HepG2 (cell line): ENCODE data around the gene TMBIM4. TPM values are rescaled to one million over a fixed set of nuclear protein-coding genes. Genes with fewer than 3 reads are reported as not detected.
A peak's percentile ranks its signal among the peaks of the same experiment; 100 is the strongest.

ENCODE experiments used
- ATAC-seq: fragments of 200-7000 bp; cut with Tn5 transposase; 3 replicates; pipeline ENCODE4 v1.9.1; 2020; ENCODE audit warnings: mild to moderate bottlenecking, moderate library complexity
- BruUV-seq: library from RNA; stranded (reverse); fragments of 400-500 nt; replicated peaks from 2 replicates; lab custom pipeline; 2021; lab: Mats Ljungman, UMichigan
- CTCF ChIA-PET: fragments of 300-600 bp; formaldehyde crosslinking; extraction: SDS; loops from one replicate; lab custom pipeline; 2021; ENCODE audit warnings: low total read pairs, inconsistent platforms, low intra/inter-chr PET ratio; lab: Yijun Ruan, JAX
- POLR2A ChIA-PET: fragments of 350-600 bp; sonication (Branson Sonifier 250); formaldehyde crosslinking; loops from one replicate; lab custom pipeline; 2020; ENCODE audit warnings: antibody characterized with exemption, inconsistent platforms; lab: Yijun Ruan, JAX
- DNase-seq: peaks from one replicate; pipeline ENCODE4 v3.0.0-alpha.2; 2015; ENCODE audit warnings: low spot score
- FAIRE-seq: peaks from 3 replicates; lab custom pipeline; 2011; peaks lifted over from hg19 to GRCh38; lab: Jason Lieb, UNC
- H2AFZ ChIP-seq: one replicate; pipeline ENCODE4 v1.6.1; 2011; ENCODE audit warnings: low read length, inconsistent platforms
- H3K27ac ChIP-seq: fragments of 300-600 bp; 3 replicates; pipeline ENCODE4 v1.8.0; 2011; ENCODE audit warnings: mixed run types, mild to moderate bottlenecking, mixed read lengths, low read length, inconsistent platforms; ENCODE audit not compliant: insufficient read depth; ENCODE audit errors: extremely low read length
- H3K27me3 ChIP-seq, 2 experiments: fragments of 200-600 bp in 1 of 2; 2 replicates in 1 of 2; 3 replicates in 1 of 2; pipeline versions ENCODE4 v1.6.0 to v1.8.0; 2011; ENCODE audit warnings: low read length in 2 of 2, mild to moderate bottlenecking in 2 of 2, moderate library complexity in 2 of 2, inconsistent platforms in 1 of 2; ENCODE audit not compliant: insufficient read depth in 2 of 2, control insufficient read depth in 1 of 2
- H3K36me3 ChIP-seq, 2 experiments: fragments of 200-600 bp in 1 of 2; replicated peaks in 1 of 2; 2 replicates in 1 of 2; 3 replicates in 1 of 2; pipeline versions ENCODE4 v1.5.1 to v1.8.0; 2011; ENCODE audit warnings: low read length in 2 of 2, inconsistent platforms in 1 of 2; ENCODE audit not compliant: insufficient read depth in 2 of 2, control insufficient read depth in 1 of 2
- H3K4me1 ChIP-seq: 2 replicates; pipeline ENCODE4 v1.5.1; 2012; ENCODE audit warnings: low read length, inconsistent platforms; ENCODE audit not compliant: insufficient read depth
- H3K4me2 ChIP-seq: 2 replicates; pipeline ENCODE4 v1.6.0; 2011; ENCODE audit warnings: low read depth, low read length, inconsistent platforms
- H3K4me3 ChIP-seq, 3 experiments: fragments of 200-600 bp in 1 of 3; sonication (generic), shearing (Covaris generic) in 1 of 3; replicated peaks in 1 of 3; 2 replicates each; pipeline ENCODE4 v1.5.1; 2011 to 2016; ENCODE audit warnings: low read length in 3 of 3, inconsistent platforms in 2 of 3, low read depth in 2 of 3, mild to moderate bottlenecking in 2 of 3, control low read depth in 1 of 3, mixed read lengths in 1 of 3; ENCODE audit not compliant: insufficient read depth in 1 of 3
- H3K79me2 ChIP-seq: one replicate; pipeline ENCODE4 v1.6.1; 2011; ENCODE audit warnings: low read length, inconsistent platforms; ENCODE audit not compliant: insufficient read depth
- H3K9ac ChIP-seq: 2 replicates; pipeline ENCODE4 v1.6.0; 2011; ENCODE audit warnings: mild to moderate bottlenecking, low read depth, low read length, inconsistent platforms; ENCODE audit not compliant: insufficient read depth
- H3K9me3 ChIP-seq: 2 replicates; pipeline ENCODE4 v1.5.1; 2012; ENCODE audit warnings: mild to moderate bottlenecking, low read length
- H4K20me1 ChIP-seq: 2 replicates; pipeline ENCODE4 v1.6.0; 2011; ENCODE audit warnings: inconsistent platforms, mild to moderate bottlenecking, low read length, moderate library complexity; ENCODE audit not compliant: insufficient read depth
- BCL3 ChIP-seq: sonication (generic); formaldehyde crosslinking; IDR thresholded peaks from 2 replicates; pipeline ENCODE4 v1.5.1; 2020; ENCODE audit warnings: mild to moderate bottlenecking, missing genetic modification reagents, moderate library complexity
- GATAD2A ChIP-seq: IDR thresholded peaks from 2 replicates; pipeline ENCODE4 v1.6.1; 2016
- HDAC1 ChIP-seq: sonication (generic); formaldehyde crosslinking; IDR thresholded peaks from 2 replicates; pipeline ENCODE4 v1.5.1; 2020; ENCODE audit warnings: mild to moderate bottlenecking, missing genetic modification reagents
- KDM4B ChIP-seq: sonication (generic); formaldehyde crosslinking; IDR thresholded peaks from 2 replicates; pipeline ENCODE4 v1.4.0; 2020; ENCODE audit warnings: missing genetic modification reagents
- NR1H2 ChIP-seq: sonication (generic); formaldehyde crosslinking; IDR thresholded peaks from 2 replicates; pipeline ENCODE4 v1.8.1; 2022; ENCODE audit warnings: low read depth, missing genetic modification reagents, borderline replicate concordance
- SNAI1 ChIP-seq: sonication (generic); formaldehyde crosslinking; IDR thresholded peaks from 2 replicates; pipeline ENCODE4 v1.5.0; 2020; ENCODE audit warnings: mild to moderate bottlenecking, missing genetic modification reagents, borderline replicate concordance
- TBX2 ChIP-seq: sonication (generic); formaldehyde crosslinking; IDR thresholded peaks from 2 replicates; pipeline ENCODE4 v1.5.0; 2020; ENCODE audit warnings: missing genetic modification reagents, mild to moderate bottlenecking, borderline replicate concordance
- ZBTB7A ChIP-seq: sonication (generic); formaldehyde crosslinking; IDR thresholded peaks from 2 replicates; pipeline ENCODE4 v1.8.0; 2022; ENCODE audit warnings: mild to moderate bottlenecking, missing genetic modification reagents
- ZNF138 ChIP-seq: sonication (generic); formaldehyde crosslinking; IDR thresholded peaks from 2 replicates; pipeline ENCODE4 v1.5.0; 2020; ENCODE audit warnings: mild to moderate bottlenecking, low read depth, missing genetic modification reagents
- ZNF333 ChIP-seq: sonication (generic); formaldehyde crosslinking; IDR thresholded peaks from 2 replicates; pipeline ENCODE4 v1.4.0; 2020; ENCODE audit warnings: mild to moderate bottlenecking, missing genetic modification reagents, borderline replicate concordance
- ZNF354B ChIP-seq: sonication (generic); formaldehyde crosslinking; IDR thresholded peaks from 2 replicates; pipeline ENCODE4 v1.8.0; 2022; ENCODE audit warnings: mild to moderate bottlenecking, missing genetic modification reagents
- ZNF563 ChIP-seq: sonication (generic); formaldehyde crosslinking; IDR thresholded peaks from 2 replicates; pipeline ENCODE4 v1.8.0; 2022; ENCODE audit warnings: mild to moderate bottlenecking, moderate library complexity, missing genetic modification reagents
- ZNF670 ChIP-seq: sonication (generic); formaldehyde crosslinking; IDR thresholded peaks from 2 replicates; pipeline ENCODE4 v1.8.0; 2022; ENCODE audit warnings: mild to moderate bottlenecking, missing genetic modification reagents, borderline replicate concordance
- ZNF850 ChIP-seq: sonication (generic); formaldehyde crosslinking; conservative IDR thresholded peaks from 2 replicates; pipeline ENCODE4 v1.9.0; 2021; ENCODE audit warnings: mild to moderate bottlenecking, missing genetic modification reagents
- WGBS: methylation state at CpG from one replicate; pipeline ENCODE4 v1.1.6; 2017; ENCODE audit warnings: low lambda C conversion rate; 5-methylcytosine and 5-hydroxymethylcytosine counted together
- in situ Hi-C: cut with HindIII; loops from 2 replicates; pipeline ENCODE4 v1.10.0; 2017; ENCODE audit warnings: low pct_unique_long_range_greater_than_20kb; ENCODE audit not compliant: extremely low pct_ligation_motif_present
- intact Hi-C: fragments of 100-400 bp; cut with micrococcal nuclease; formaldehyde crosslinking; loops from one replicate; pipeline ENCODE4 v1.10.0; 2022; ENCODE audit not compliant: unreplicated experiment
- polyA plus RNA-seq, 8 experiments: library from polyadenylated mRNA; depleted of rRNA in 3 of 8; stranded (reverse) in 7 of 8; unstranded in 1 of 8; fragments of >200 nt; fragmentation: Illumina TruSeq in 4 of 8; extraction: Trizol in 4 of 8; gene quantifications; 2 replicates each; pipeline versions ENCODE4 v1.2.1 to v1.2.3, GENCODE V29; 2011 to 2016; ENCODE audit warnings: low read depth in 4 of 8, missing spikeins in 1 of 8, mixed read lengths in 1 of 8; ENCODE audit not compliant: insufficient read depth in 1 of 8
- total RNA-seq, 5 experiments: library from RNA; depleted of rRNA; stranded (reverse); fragments of >200 nt; fragmentation: Illumina TruSeq; extraction: Trizol; gene quantifications; 2 replicates each; pipeline ENCODE4 v1.2.3, GENCODE V29; 2016; ENCODE audit warnings: low read depth in 1 of 5
- TF ChIP-seq, protein P1 (sequence below): sonication (generic); formaldehyde crosslinking; IDR thresholded peaks from 2 replicates; pipeline ENCODE4 v1.8.1; 2023; ENCODE audit warnings: mild to moderate bottlenecking, missing genetic modification reagents
- TF ChIP-seq, protein P2 (sequence below): IDR thresholded peaks from 2 replicates; pipeline ENCODE4 v1.6.1; 2016; ENCODE audit warnings: mild to moderate bottlenecking
- TF ChIP-seq, protein P3 (sequence below): sonication (generic); formaldehyde crosslinking; IDR thresholded peaks from 2 replicates; pipeline ENCODE4 v1.4.0; 2020; ENCODE audit warnings: missing genetic modification reagents
- TF ChIP-seq, protein P4 (sequence below): sonication (generic); formaldehyde crosslinking; IDR thresholded peaks from 2 replicates; pipeline ENCODE4 v1.8.0; 2022; ENCODE audit warnings: low read depth, missing genetic modification reagents

TMBIM4 gene
- total and polyA plus RNA-seq, 2 of the 13 experiments (the other 11 are each of a cell fraction or from before 2014, with no cell fraction given), result 60.5 to 67.7 TPM

GRCh38 chr12:66129934-66130266, 39.9 kb downstream of the TMBIM4 start:
- WGBS, result under 1% methylated on average over 8 of the region's 8 CpGs
- Histone ChIP-seq H3K79me2 (peaks cover 31% of the 10 kb centered on the region), H3K36me3 (peaks cover 4 to 26% of the 10 kb centered on the region in 2 experiments), H3K9me3 (no peaks in the 10 kb centered on the region), H2AFZ (no peak overlapping the region), H4K20me1 (no peaks in the 10 kb centered on the region), H3K27ac (peak overlapping the region; percentile 69), H3K4me2 (peak overlapping the region; percentile 82), H3K9ac (peak overlapping the region; percentile 89), H3K4me3 (peak overlapping the region; percentile 91 to 97 (median 93)), H3K27me3 (no peaks in the 10 kb centered on the region; a peak in 1 of 5 replicates), H3K4me1 (peaks cover 42% of the 10 kb centered on the region)
- BruUV-seq, result no TSS peak
- ChIA-PET CTCF (no interaction called here), POLR2A (interaction anchor here (2.2 kb wide), 1 partner anchor 40 kb away, joined by 33 read pairs; the partner anchor contains the start of gene TMBIM4)
- DNase-seq (no peak), FAIRE-seq (no peak), ATAC-seq (peak; percentile 48)
- intact Hi-C loops, result loop anchor here (5.0 kb wide), 1 partner anchor 37 kb away; the partner anchor contains the start of gene TMBIM4
- in situ Hi-C loops, result no loop called here
- TF ChIP-seq ZNF563 (CRISPR knock-in tag) (no peak), BCL3 (CRISPR knock-in tag) (no peak), SNAI1 (CRISPR knock-in tag) (no peak), KDM4B (CRISPR knock-in tag) (no peak), ZNF850 (no peak), ZNF138 (no peak), ZNF333 (CRISPR knock-in tag) (no peak), TBX2 (no peak), NR1H2 (no peak), HDAC1 (CRISPR knock-in tag) (no peak), ZBTB7A (CRISPR knock-in tag) (peak; percentile 39; the same call in 1 of the 2 replicates), ZNF354B (CRISPR knock-in tag) (no peak), GATAD2A (CRISPR knock-in tag) (no peak), ZNF670 (no peak)
- TF ChIP-seq, protein P1, sequence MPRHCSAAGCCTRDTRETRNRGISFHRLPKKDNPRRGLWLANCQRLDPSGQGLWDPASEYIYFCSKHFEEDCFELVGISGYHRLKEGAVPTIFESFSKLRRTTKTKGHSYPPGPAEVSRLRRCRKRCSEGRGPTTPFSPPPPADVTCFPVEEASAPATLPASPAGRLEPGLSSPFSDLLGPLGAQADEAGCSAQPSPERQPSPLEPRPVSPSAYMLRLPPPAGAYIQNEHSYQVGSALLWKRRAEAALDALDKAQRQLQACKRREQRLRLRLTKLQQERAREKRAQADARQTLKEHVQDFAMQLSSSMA (CRISPR knock-in tag), result 0 out of 2 replicates have a peak, but pooled peaks have one; percentile 53
- TF ChIP-seq, protein P2, sequence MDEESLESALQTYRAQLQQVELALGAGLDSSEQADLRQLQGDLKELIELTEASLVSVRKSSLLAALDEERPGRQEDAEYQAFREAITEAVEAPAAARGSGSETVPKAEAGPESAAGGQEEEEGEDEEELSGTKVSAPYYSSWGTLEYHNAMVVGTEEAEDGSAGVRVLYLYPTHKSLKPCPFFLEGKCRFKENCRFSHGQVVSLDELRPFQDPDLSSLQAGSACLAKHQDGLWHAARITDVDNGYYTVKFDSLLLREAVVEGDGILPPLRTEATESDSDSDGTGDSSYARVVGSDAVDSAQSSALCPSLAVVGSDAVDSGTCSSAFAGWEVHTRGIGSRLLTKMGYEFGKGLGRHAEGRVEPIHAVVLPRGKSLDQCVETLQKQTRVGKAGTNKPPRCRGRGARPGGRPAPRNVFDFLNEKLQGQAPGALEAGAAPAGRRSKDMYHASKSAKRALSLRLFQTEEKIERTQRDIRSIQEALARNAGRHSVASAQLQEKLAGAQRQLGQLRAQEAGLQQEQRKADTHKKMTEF (CRISPR knock-in tag), result no peak
- TF ChIP-seq, protein P3, sequence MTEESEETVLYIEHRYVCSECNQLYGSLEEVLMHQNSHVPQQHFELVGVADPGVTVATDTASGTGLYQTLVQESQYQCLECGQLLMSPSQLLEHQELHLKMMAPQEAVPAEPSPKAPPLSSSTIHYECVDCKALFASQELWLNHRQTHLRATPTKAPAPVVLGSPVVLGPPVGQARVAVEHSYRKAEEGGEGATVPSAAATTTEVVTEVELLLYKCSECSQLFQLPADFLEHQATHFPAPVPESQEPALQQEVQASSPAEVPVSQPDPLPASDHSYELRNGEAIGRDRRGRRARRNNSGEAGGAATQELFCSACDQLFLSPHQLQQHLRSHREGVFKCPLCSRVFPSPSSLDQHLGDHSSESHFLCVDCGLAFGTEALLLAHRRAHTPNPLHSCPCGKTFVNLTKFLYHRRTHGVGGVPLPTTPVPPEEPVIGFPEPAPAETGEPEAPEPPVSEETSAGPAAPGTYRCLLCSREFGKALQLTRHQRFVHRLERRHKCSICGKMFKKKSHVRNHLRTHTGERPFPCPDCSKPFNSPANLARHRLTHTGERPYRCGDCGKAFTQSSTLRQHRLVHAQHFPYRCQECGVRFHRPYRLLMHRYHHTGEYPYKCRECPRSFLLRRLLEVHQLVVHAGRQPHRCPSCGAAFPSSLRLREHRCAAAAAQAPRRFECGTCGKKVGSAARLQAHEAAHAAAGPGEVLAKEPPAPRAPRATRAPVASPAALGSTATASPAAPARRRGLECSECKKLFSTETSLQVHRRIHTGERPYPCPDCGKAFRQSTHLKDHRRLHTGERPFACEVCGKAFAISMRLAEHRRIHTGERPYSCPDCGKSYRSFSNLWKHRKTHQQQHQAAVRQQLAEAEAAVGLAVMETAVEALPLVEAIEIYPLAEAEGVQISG (CRISPR knock-in tag), result no peak
- TF ChIP-seq, protein P4, sequence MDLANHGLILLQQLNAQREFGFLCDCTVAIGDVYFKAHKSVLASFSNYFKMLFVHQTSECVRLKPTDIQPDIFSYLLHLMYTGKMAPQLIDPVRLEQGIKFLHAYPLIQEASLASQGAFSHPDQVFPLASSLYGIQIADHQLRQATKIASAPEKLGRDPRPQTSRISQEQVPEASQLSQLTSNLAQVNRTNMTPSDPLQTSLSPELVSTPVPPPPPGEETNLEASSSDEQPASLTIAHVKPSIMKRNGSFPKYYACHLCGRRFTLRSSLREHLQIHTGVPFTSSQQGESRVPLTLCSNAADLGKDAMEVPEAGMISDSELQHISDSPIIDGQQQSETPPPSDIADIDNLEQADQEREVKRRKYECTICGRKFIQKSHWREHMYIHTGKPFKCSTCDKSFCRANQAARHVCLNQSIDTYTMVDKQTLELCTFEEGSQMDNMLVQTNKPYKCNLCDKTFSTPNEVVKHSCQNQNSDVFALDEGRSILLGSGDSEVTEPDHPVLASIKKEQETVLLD, result no peak
